Endothelial cell of umbilical vein (primary cell): ENCODE data around the gene ZNF460. TPM values are rescaled to one million over a fixed set of nuclear protein-coding genes. Genes with fewer than 3 reads are reported as not detected.

Experiments
- BruUV-seq: library from RNA; stranded (reverse); fragments of 400-500 nt; replicated peaks from 2 replicates; lab custom pipeline; 2021; lab: Mats Ljungman, UMichigan
- CTCF ChIA-PET: fragments of 300-600, 350-600 bp; sonication (Branson Sonifier 250); formaldehyde crosslinking; loops from one replicate; lab custom pipeline; 2021; ENCODE audit warnings: antibody characterized with exemption, inconsistent platforms; lab: Charles Lee
- POLR2A ChIA-PET: fragments of 300-600, 350-600 bp; sonication (Branson Sonifier 250); formaldehyde crosslinking; loops from one replicate; lab custom pipeline; 2021; ENCODE audit warnings: antibody characterized with exemption, inconsistent platforms; lab: Charles Lee
- DNase-seq: peaks from one replicate; pipeline ENCODE4 v3.0.0-alpha.2; 2011; ENCODE audit warnings: low read depth, low spot score
- FAIRE-seq: peaks from 2 replicates; lab custom pipeline; 2011; peaks lifted over from hg19 to GRCh38; lab: Jason Lieb, UNC
- H2AFZ ChIP-seq: 2 replicates; pipeline ENCODE4 v1.6.0; 2012; ENCODE audit warnings: low read depth, low read length, control low read depth, inconsistent platforms
- H3K27ac ChIP-seq: 2 replicates; pipeline ENCODE4 v1.5.1; 2011; ENCODE audit warnings: low read depth, mild to moderate bottlenecking, control low read depth, low read length, moderate library complexity; ENCODE audit not compliant: insufficient read depth
- H3K27me3 ChIP-seq, 2 experiments: 2 replicates each; pipeline versions ENCODE4 v1.6.0 to v1.6.1; 2011; ENCODE audit warnings: low read length in 2 of 2, mixed read lengths in 1 of 2; ENCODE audit not compliant: control insufficient read depth in 2 of 2, insufficient read depth in 2 of 2
- H3K36me3 ChIP-seq, 2 experiments: 2 replicates in 1 of 2; 3 replicates in 1 of 2; pipeline ENCODE4 v1.5.1; 2011; ENCODE audit warnings: low read length in 2 of 2, mild to moderate bottlenecking in 1 of 2, moderate library complexity in 1 of 2; ENCODE audit not compliant: control insufficient read depth in 2 of 2, insufficient read depth in 2 of 2; ENCODE audit errors: extremely low read depth in 1 of 2
- H3K4me1 ChIP-seq: 3 replicates; pipeline ENCODE4 v1.5.1; 2011; ENCODE audit warnings: mild to moderate bottlenecking, low read length; ENCODE audit not compliant: control insufficient read depth, insufficient read depth; ENCODE audit errors: extremely low read depth
- H3K4me2 ChIP-seq: 2 replicates; pipeline ENCODE4 v1.6.1; 2011; ENCODE audit warnings: low read length, control low read depth, mixed read lengths; ENCODE audit not compliant: insufficient read depth
- H3K4me3 ChIP-seq, 3 experiments: fragments of 200-600 bp in 1 of 3; sonication (generic), shearing (Covaris generic) in 1 of 3; replicated peaks in 1 of 3; 2 replicates each; pipeline ENCODE4 v1.5.1; 2011 to 2016; ENCODE audit warnings: control low read depth in 3 of 3, low read length in 3 of 3, mild to moderate bottlenecking in 2 of 3, inconsistent platforms in 1 of 3, low read depth in 1 of 3, moderate library complexity in 1 of 3; ENCODE audit not compliant: insufficient read depth in 1 of 3
- H3K79me2 ChIP-seq: 2 replicates; pipeline ENCODE4 v1.6.0; 2012; ENCODE audit warnings: low read length, inconsistent platforms; ENCODE audit not compliant: control insufficient read depth, insufficient read depth
- H3K9ac ChIP-seq: replicated peaks from 2 replicates; pipeline ENCODE3; 2011; ENCODE audit warnings: low read length, control low read depth; ENCODE audit not compliant: insufficient read depth; ENCODE audit errors: extremely low read depth
- H3K9me1 ChIP-seq: replicated peaks from 3 replicates; pipeline ENCODE4 v1.6.0; 2011; ENCODE audit warnings: mild to moderate bottlenecking, low read length; ENCODE audit not compliant: control insufficient read depth, insufficient read depth; ENCODE audit errors: extremely low read depth
- H3K9me3 ChIP-seq: replicated peaks from 2 replicates; pipeline ENCODE4 v1.5.1; 2012; ENCODE audit warnings: low read length, inconsistent platforms; ENCODE audit not compliant: control insufficient read depth, insufficient read depth
- H4K20me1 ChIP-seq: replicated peaks from 2 replicates; pipeline ENCODE3; 2011; ENCODE audit warnings: mild to moderate bottlenecking, low read length; ENCODE audit not compliant: control insufficient read depth, insufficient read depth; ENCODE audit errors: extremely low read depth
- CTCF ChIP-seq, 2 donors: IDR thresholded peaks; 1 replicate in 1 of 2; 2 replicates in 1 of 2; pipeline ENCODE4 v1.5.1; 2011; ENCODE audit warnings: low read length in 2 of 2, mild to moderate bottlenecking in 2 of 2, moderate library complexity in 2 of 2, control low read depth in 1 of 2, inconsistent platforms in 1 of 2, low read depth in 1 of 2; ENCODE audit not compliant: insufficient read depth in 1 of 2; ENCODE audit errors: extremely low read depth in 1 of 2
- EZH2 ChIP-seq: IDR thresholded peaks from 2 replicates; pipeline ENCODE4 v1.6.1; 2012; ENCODE audit warnings: borderline replicate concordance, low read depth, mild to moderate bottlenecking, moderate library complexity, low read length, inconsistent platforms; ENCODE audit not compliant: severe bottlenecking
- FOS ChIP-seq: IDR thresholded peaks from 2 replicates; pipeline ENCODE4 v1.6.1; 2011; ENCODE audit warnings: mild to moderate bottlenecking, low read length, moderate library complexity, borderline replicate concordance; ENCODE audit not compliant: insufficient read depth
- GATA2 ChIP-seq: IDR thresholded peaks from 2 replicates; pipeline ENCODE4 v1.7.0; 2011; ENCODE audit warnings: low read depth, mild to moderate bottlenecking, moderate library complexity, mixed read lengths, low read length; ENCODE audit not compliant: insufficient read length, insufficient read depth
- JUN ChIP-seq: IDR thresholded peaks from 2 replicates; pipeline ENCODE4 v1.6.1; 2011; ENCODE audit warnings: borderline replicate concordance, low read depth; ENCODE audit not compliant: insufficient read length, insufficient read depth
- MAX ChIP-seq: IDR thresholded peaks from 2 replicates; pipeline ENCODE4 v1.6.1; 2011; ENCODE audit not compliant: insufficient read depth, insufficient read length
- MYC ChIP-seq: IDR thresholded peaks from one replicate; pipeline ENCODE4 v1.6.1; 2011; ENCODE audit warnings: mild to moderate bottlenecking, low read depth, low read length
- POLR2A ChIP-seq: IDR thresholded peaks from 2 replicates; pipeline ENCODE4 v1.6.1; 2012; ENCODE audit warnings: low read depth, mild to moderate bottlenecking, control low read depth, low read length
- POLR2AphosphoS5 ChIP-seq: IDR thresholded peaks from 2 replicates; pipeline ENCODE4 v1.6.1; 2012; ENCODE audit warnings: low read depth, mild to moderate bottlenecking, control low read depth, low read length, moderate library complexity; ENCODE audit not compliant: insufficient read depth
- dilution Hi-C: fragments of 300-500 bp; cut with MboI; formaldehyde crosslinking; loops from one replicate; pipeline ENCODE4 v1.15.0; 2019; ENCODE audit warnings: low sequenced_read_pairs; ENCODE audit not compliant: extremely low pct_ligation_motif_present
- intact Hi-C: fragments of 100-400 bp; cut with micrococcal nuclease; formaldehyde crosslinking; loops from one replicate; pipeline ENCODE4 v1.10.0; 2022
- polyA plus RNA-seq, 4 experiments: library from polyadenylated mRNA; depleted of rRNA in 3 of 4; stranded (reverse) in 3 of 4; unstranded in 1 of 4; fragments of >200 nt; gene quantifications; 2 replicates each; pipeline versions ENCODE4 v1.2.1 to v1.2.3, GENCODE V29; 2011 to 2012; ENCODE audit warnings: missing spikeins in 1 of 4
- total RNA-seq: library from RNA; stranded (reverse); gene quantifications from 2 replicates; pipeline ENCODE4 v1.2.3, GENCODE V29; 2021

Gene ZNF460
- total and polyA plus RNA-seq, 2 donors (not counting 3 experiments of a cell fraction or from before 2014, with no cell fraction given), result 4.5 to 26.9 TPM

- no peaks in the 10 kb centered on the region for H3K9me1 ChIP-seq
- POLR2A ChIA-PET, result interaction anchor here (0.5 kb wide), 1 partner anchor 42 kb away, joined by 3 read pairs; no protein-coding TSS in a partner anchor
- no TSS peak for BruUV-seq
These were observed 47.1 kb upstream of the ZNF460 start for GRCh38 chr19:57233207-57233606.

More at GRCh38 chr19:57233207-57233606, 47.1 kb upstream of the ZNF460 start:
- no peak overlapping the region for H3K9ac ChIP-seq
- no peak overlapping the region for H2AFZ ChIP-seq
- H4K20me1 ChIP-seq, result no peaks in the 10 kb centered on the region
- TF ChIP-seq POLR2A (no peak), FOS (no peak), GATA2 (no peak), MAX (no peak), CTCF (IDR thresholded peaks at IDR 0.05; ENCODE audit: extremely low read depth in 1 of 2, insufficient read depth in 1 of 2, low read depth in 1 of 2, low read length in 2 of 2) (no peak), POLR2AphosphoS5 (no peak), EZH2 (no peak), MYC (no peak), JUN (no peak)
- H3K4me1 ChIP-seq, result no peaks in the 10 kb centered on the region
- no peak overlapping the region for H3K4me2 ChIP-seq
- DNase-seq (no peak), FAIRE-seq (no peak)
- dilution Hi-C loops, result no loop called here
- H3K27me3 ChIP-seq, result no peaks in the 10 kb centered on the region
- CTCF ChIA-PET, result interaction anchor here (0.6 kb wide), 1 partner anchor 13 kb away, joined by 3 read pairs; no protein-coding TSS in a partner anchor
- H3K27ac ChIP-seq, result no peak overlapping the region
- no peak overlapping the region for H3K4me3 ChIP-seq
- H3K9me3 ChIP-seq, result no peaks in the 10 kb centered on the region
- H3K36me3 ChIP-seq, result no peaks in the 10 kb centered on the region
- no peaks in the 10 kb centered on the region for H3K79me2 ChIP-seq
- intact Hi-C loops, result no loop called here
